H1 (cell line): ENCODE data around the gene PRICKLE1. TPM values are rescaled to one million over a fixed set of nuclear protein-coding genes. Genes with fewer than 3 reads are reported as not detected.

Source experiments
- CTCF ChIA-PET: fragments of 300-600 bp; sonication (Branson Sonifier 250); formaldehyde crosslinking; loops from one replicate; lab custom pipeline; 2021; ENCODE audit not compliant: partially characterized antibody; lab: Charles Lee
- POLR2A ChIA-PET: fragments of 300-600 bp; sonication (Branson Sonifier 250); formaldehyde crosslinking; loops from one replicate; lab custom pipeline; 2021; ENCODE audit warnings: inconsistent platforms; ENCODE audit not compliant: partially characterized antibody; lab: Charles Lee
- DNase-seq, 2 experiments: peaks; one replicate each; pipeline versions ENCODE4 v3.0.0 to v3.0.0-alpha.2; 2010 to 2022; ENCODE audit warnings: low spot score in 2 of 2, low read depth in 1 of 2, mixed read lengths in 1 of 2
- FAIRE-seq: peaks from 2 replicates; lab custom pipeline; 2011; peaks lifted over from hg19 to GRCh38; lab: Jason Lieb, UNC
- H2AFZ ChIP-seq: 2 replicates; pipeline ENCODE4 v1.8.1; 2012; ENCODE audit warnings: low read length, inconsistent platforms
- H2AK5ac ChIP-seq: 2 replicates; pipeline ENCODE4 v1.6.1; 2013; ENCODE audit warnings: low read depth, low read length
- H2BK120ac ChIP-seq: replicated peaks from 2 replicates; pipeline ENCODE3; 2013; ENCODE audit warnings: low read depth, low read length, inconsistent platforms
- H2BK12ac ChIP-seq: 2 replicates; pipeline ENCODE4 v1.6.1; 2013; ENCODE audit warnings: low read depth, low read length
- H2BK15ac ChIP-seq: 2 replicates; pipeline ENCODE4 v1.6.1; 2013; ENCODE audit warnings: low read length
- H2BK20ac ChIP-seq: 2 replicates; pipeline ENCODE4 v1.6.1; 2013; ENCODE audit warnings: low read length
- H2BK5ac ChIP-seq: 2 replicates; pipeline ENCODE4 v1.6.1; 2013; ENCODE audit warnings: low read depth, low read length
- H3K14ac ChIP-seq: 2 replicates; pipeline ENCODE4 v1.6.1; 2013; ENCODE audit warnings: inconsistent platforms; ENCODE audit not compliant: insufficient read length
- H3K18ac ChIP-seq: 2 replicates; pipeline ENCODE4 v1.6.1; 2013; ENCODE audit warnings: low read length; ENCODE audit errors: extremely low read depth
- H3K23ac ChIP-seq: 2 replicates; pipeline ENCODE4 v1.6.1; 2013; ENCODE audit warnings: inconsistent platforms; ENCODE audit not compliant: insufficient read length
- H3K23me2 ChIP-seq: 2 replicates; pipeline ENCODE4 v1.6.1; 2013; ENCODE audit warnings: low read depth, low read length
- H3K27ac ChIP-seq: 2 replicates; pipeline ENCODE4 v1.6.1; 2011; ENCODE audit warnings: low read depth, low read length, inconsistent platforms
- H3K27me3 ChIP-seq, 4 experiments: replicated peaks in 1 of 4; 1 replicate in 1 of 4; 2 replicates in 3 of 4; pipeline versions ENCODE4 v1.6.1 to v1.8.1; 2011 to 2013; ENCODE audit warnings: low read length in 3 of 4, mild to moderate bottlenecking in 3 of 4, inconsistent platforms in 2 of 4, mixed read lengths in 2 of 4, moderate library complexity in 1 of 4; ENCODE audit not compliant: control insufficient read depth in 3 of 4, insufficient read depth in 3 of 4; ENCODE audit errors: extremely low read depth in 1 of 4
- H3K36me3 ChIP-seq, 4 experiments: 2 replicates each; pipeline versions ENCODE4 v1.6.1 to v1.8.1; 2011 to 2013; ENCODE audit warnings: mild to moderate bottlenecking in 4 of 4, low read length in 3 of 4, moderate library complexity in 2 of 4, control low read depth in 1 of 4, inconsistent platforms in 1 of 4; ENCODE audit not compliant: insufficient read depth in 4 of 4, control insufficient read depth in 2 of 4
- H3K4ac ChIP-seq: replicated peaks from 2 replicates; pipeline ENCODE3; 2013; ENCODE audit warnings: low read length, low read depth, mixed read lengths, inconsistent platforms; ENCODE audit not compliant: insufficient read length
- H3K4me1 ChIP-seq, 4 experiments: replicated peaks in 1 of 4; 1 replicate in 1 of 4; 2 replicates in 3 of 4; pipeline versions ENCODE4 v1.6.1 to v1.8.1; 2011 to 2013; ENCODE audit warnings: low read length in 3 of 4, inconsistent platforms in 2 of 4, mixed read lengths in 1 of 4; ENCODE audit not compliant: insufficient read depth in 4 of 4, control insufficient read depth in 3 of 4
- H3K4me2 ChIP-seq, 2 experiments: 2 replicates each; pipeline versions ENCODE4 v1.6.1 to v1.8.1; 2011 to 2013; ENCODE audit warnings: low read depth in 2 of 2, low read length in 2 of 2, control low read depth in 1 of 2, inconsistent platforms in 1 of 2, mild to moderate bottlenecking in 1 of 2; ENCODE audit not compliant: insufficient read depth in 1 of 2
- H3K4me3 ChIP-seq, 4 experiments: fragments of 200-600, 300-600 bp in 1 of 4; sonication (generic), shearing (Covaris generic), sonication (Bioruptor Twin) in 1 of 4; 2 replicates each; pipeline versions ENCODE4 v1.5.1 to v1.8.1; 2011 to 2016; ENCODE audit warnings: low read length in 4 of 4, low read depth in 3 of 4, control low read depth in 2 of 4, inconsistent platforms in 2 of 4, mild to moderate bottlenecking in 2 of 4, mixed read lengths in 1 of 4, moderate library complexity in 1 of 4; ENCODE audit not compliant: insufficient read depth in 2 of 4; ENCODE audit errors: extremely low read depth in 1 of 4
- H3K56ac ChIP-seq: replicated peaks from 2 replicates; pipeline ENCODE3; 2013; ENCODE audit warnings: low read depth, mild to moderate bottlenecking, mixed read lengths, low read length, inconsistent platforms; ENCODE audit not compliant: insufficient read length
- H3K79me1 ChIP-seq: 2 replicates; pipeline ENCODE4 v1.6.1; 2013; ENCODE audit warnings: low read depth, low read length, control low read depth
- H3K79me2 ChIP-seq, 2 experiments: 2 replicates each; pipeline versions ENCODE4 v1.6.1 to v1.8.1; 2012 to 2013; ENCODE audit warnings: low read length in 2 of 2, mild to moderate bottlenecking in 2 of 2, inconsistent platforms in 1 of 2; ENCODE audit not compliant: insufficient read depth in 2 of 2, control insufficient read depth in 1 of 2
- H3K9ac ChIP-seq, 4 experiments: replicated peaks in 1 of 4; 1 replicate in 1 of 4; 2 replicates in 3 of 4; pipeline versions ENCODE4 v1.6.1 to v1.8.1; 2011 to 2013; ENCODE audit warnings: low read depth in 3 of 4, low read length in 3 of 4, control low read depth in 2 of 4, mild to moderate bottlenecking in 2 of 4, moderate library complexity in 2 of 4, inconsistent platforms in 1 of 4; ENCODE audit errors: extremely low read depth in 1 of 4
- H3K9me3 ChIP-seq, 2 experiments: 2 replicates each; pipeline versions ENCODE4 v1.6.1 to v1.8.1; 2012 to 2013; ENCODE audit warnings: mild to moderate bottlenecking in 2 of 2, moderate library complexity in 2 of 2, control low read depth in 1 of 2, inconsistent platforms in 1 of 2, low read depth in 1 of 2, low read length in 1 of 2, mixed read lengths in 1 of 2; ENCODE audit not compliant: insufficient read depth in 2 of 2
- H4K20me1 ChIP-seq, 2 experiments: replicated peaks in 1 of 2; 2 replicates each; pipeline versions ENCODE3 to v1.8.1; 2011 to 2013; ENCODE audit warnings: inconsistent platforms in 2 of 2, low read length in 2 of 2, mild to moderate bottlenecking in 1 of 2; ENCODE audit not compliant: insufficient read depth in 2 of 2, control insufficient read depth in 1 of 2
- H4K5ac ChIP-seq: 2 replicates; pipeline ENCODE4 v1.6.1; 2013; ENCODE audit warnings: low read length, low read depth, mixed read lengths, inconsistent platforms; ENCODE audit not compliant: insufficient read length
- H4K8ac ChIP-seq: 2 replicates; pipeline ENCODE4 v1.8.0; 2013; ENCODE audit warnings: mild to moderate bottlenecking, moderate library complexity, low read length, inconsistent platforms; ENCODE audit not compliant: insufficient read depth; ENCODE audit errors: extremely low read depth
- H4K91ac ChIP-seq: replicated peaks from 2 replicates; pipeline ENCODE3; 2013; ENCODE audit warnings: low read length, mixed read lengths, inconsistent platforms; ENCODE audit not compliant: insufficient read length
- BRCA1 ChIP-seq: IDR thresholded peaks from 2 replicates; pipeline ENCODE4 v1.6.1; 2012; ENCODE audit warnings: low read depth, low read length, improper control_type of control experiment
- CTBP2 ChIP-seq: IDR thresholded peaks from 2 replicates; pipeline ENCODE4 v1.7.0; 2011; ENCODE audit warnings: borderline replicate concordance, mild to moderate bottlenecking, moderate library complexity, mixed read lengths, low read length; ENCODE audit not compliant: insufficient read depth, insufficient read length
- RBBP5 ChIP-seq: IDR thresholded peaks from 2 replicates; pipeline ENCODE4 v1.7.1; 2012; ENCODE audit warnings: low read depth, mild to moderate bottlenecking, inconsistent platforms, low read length, moderate library complexity, borderline replicate concordance
- RXRA ChIP-seq: IDR thresholded peaks from 2 replicates; pipeline ENCODE4 v1.6.1; 2011; ENCODE audit warnings: low read depth, mild to moderate bottlenecking, low read length, moderate library complexity; ENCODE audit not compliant: insufficient read depth
- WGBS, 2 experiments: shearing (Covaris generic) in 1 of 2; methylation state at CpG; one replicate each; pipeline versions ENCODE4 v1.1.6 to v1.1.7; 2013 to 2015; ENCODE audit warnings: low lambda C conversion rate in 2 of 2, mixed read lengths in 2 of 2, inconsistent platforms in 1 of 2, low coverage in 1 of 2, missing lambda C conversion rate in 1 of 2; ENCODE audit not compliant: insufficient replicate concordance in 2 of 2, insufficient coverage in 1 of 2, insufficient read length in 1 of 2; ENCODE audit errors: extremely low coverage in 1 of 2, missing lambda C conversion rate in 1 of 2; 5-methylcytosine and 5-hydroxymethylcytosine counted together
- polyA plus RNA-seq, 7 experiments: library from polyadenylated mRNA; depleted of rRNA in 3 of 7; stranded (reverse) in 5 of 7; unstranded in 2 of 7; fragments of >200 nt in 5 of 7; fragments of 200-250 nt in 2 of 7; gene quantifications; 1 replicate in 5 of 7; 2 replicates in 1 of 7; 4 replicates in 1 of 7; pipeline versions ENCODE4 v1.2.1 to v1.2.3, GENCODE V29; 2011 to 2013; ENCODE audit warnings: missing spikeins in 2 of 7, mixed read lengths in 2 of 7
- total RNA-seq: library from RNA; stranded (reverse); fragmentation: NEBNext Ultra II Directional; extraction: Animal tissue kit (Norgen Biotek cat#: 25700); gene quantifications from 2 replicates; pipeline ENCODE4 v1.2.1, GENCODE V29; 2021
- TF ChIP-seq, protein P1 (sequence below): IDR thresholded peaks from 2 replicates; pipeline ENCODE4 v1.6.1; 2011; ENCODE audit warnings: low read length, improper control_type of control experiment

The PRICKLE1 gene
- total and polyA plus RNA-seq, 2 of the 8 experiments (the other 6 are each of a cell fraction or from before 2014, with no cell fraction given) = 14.0 to 22.4 TPM

GRCh38 chr12:42469355-42470175, 120.0 kb downstream of the PRICKLE1 start:
- H3K9ac ChIP-seq = no peak overlapping the region
- TF ChIP-seq, protein P1, sequence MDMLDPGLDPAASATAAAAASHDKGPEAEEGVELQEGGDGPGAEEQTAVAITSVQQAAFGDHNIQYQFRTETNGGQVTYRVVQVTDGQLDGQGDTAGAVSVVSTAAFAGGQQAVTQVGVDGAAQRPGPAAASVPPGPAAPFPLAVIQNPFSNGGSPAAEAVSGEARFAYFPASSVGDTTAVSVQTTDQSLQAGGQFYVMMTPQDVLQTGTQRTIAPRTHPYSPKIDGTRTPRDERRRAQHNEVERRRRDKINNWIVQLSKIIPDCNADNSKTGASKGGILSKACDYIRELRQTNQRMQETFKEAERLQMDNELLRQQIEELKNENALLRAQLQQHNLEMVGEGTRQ = no peak
- TF ChIP-seq RXRA (no peak), CTBP2 (no peak), BRCA1 (no peak), RBBP5 (no peak)
- H3K4ac ChIP-seq = no peak overlapping the region
- no peak overlapping the region for H3K56ac ChIP-seq
- no peak overlapping the region for H4K8ac ChIP-seq
- H4K91ac ChIP-seq = no peak overlapping the region
- ChIA-PET CTCF (interaction anchor here (1.1 to 2.9 kb wide), 5 partner anchors 10 to 100 kb away, joined by 3 to 9 read pairs (median 5); no protein-coding TSS in a partner anchor), POLR2A (interaction anchor here (0.5 to 3.4 kb wide), 5 partner anchors 10 to 76 kb away, joined by 3 to 20 read pairs (median 7); no protein-coding TSS in a partner anchor)
- H3K36me3 ChIP-seq = peaks cover 15 to 63% (median 27%) of the 10 kb centered on the region in 4 experiments
- WGBS, 2 experiments = 86% methylated on average over 7 of the region's 7 CpGs; no CpG with 5 or more reads in 1 of the 2 experiments
- H2AK5ac ChIP-seq = no peak overlapping the region
- H3K9me3 ChIP-seq = no peaks in the 10 kb centered on the region
- FAIRE-seq (no peak), DNase-seq (no peak)
- no peak overlapping the region for H2BK15ac ChIP-seq
- H3K4me2 ChIP-seq = no peak overlapping the region
- no peak overlapping the region for H2AFZ ChIP-seq
- H3K79me2 ChIP-seq = peaks cover 0 to 35% of the 10 kb centered on the region in 2 experiments; a peak in 2 of 4 replicates
- H2BK12ac ChIP-seq = no peak overlapping the region
- no peak overlapping the region for H2BK20ac ChIP-seq
- no peak overlapping the region for H2BK120ac ChIP-seq
- no peak overlapping the region for H2BK5ac ChIP-seq
- no peak overlapping the region for H3K4me3 ChIP-seq
- no peaks in the 10 kb centered on the region; the same call in 1 of the 2 replicates for H3K79me1 ChIP-seq
- no peak overlapping the region for H3K27ac ChIP-seq
- peaks cover 0 to 3% (median 1%) of the 10 kb centered on the region in 4 experiments; a peak in 3 of 7 replicates for H3K4me1 ChIP-seq
- no peak overlapping the region for H3K14ac ChIP-seq
- H3K23me2 ChIP-seq = no peaks in the 10 kb centered on the region
- H3K18ac ChIP-seq = no peak overlapping the region
- H3K27me3 ChIP-seq = no peaks in the 10 kb centered on the region
- no peak overlapping the region for H4K5ac ChIP-seq
- H4K20me1 ChIP-seq = peaks cover 8 to 10% of the 10 kb centered on the region in 2 experiments
- no peak overlapping the region for H3K23ac ChIP-seq
